Measurements from ENCODE around the gene SNAPIN.

The SNAPIN gene

DNA sequence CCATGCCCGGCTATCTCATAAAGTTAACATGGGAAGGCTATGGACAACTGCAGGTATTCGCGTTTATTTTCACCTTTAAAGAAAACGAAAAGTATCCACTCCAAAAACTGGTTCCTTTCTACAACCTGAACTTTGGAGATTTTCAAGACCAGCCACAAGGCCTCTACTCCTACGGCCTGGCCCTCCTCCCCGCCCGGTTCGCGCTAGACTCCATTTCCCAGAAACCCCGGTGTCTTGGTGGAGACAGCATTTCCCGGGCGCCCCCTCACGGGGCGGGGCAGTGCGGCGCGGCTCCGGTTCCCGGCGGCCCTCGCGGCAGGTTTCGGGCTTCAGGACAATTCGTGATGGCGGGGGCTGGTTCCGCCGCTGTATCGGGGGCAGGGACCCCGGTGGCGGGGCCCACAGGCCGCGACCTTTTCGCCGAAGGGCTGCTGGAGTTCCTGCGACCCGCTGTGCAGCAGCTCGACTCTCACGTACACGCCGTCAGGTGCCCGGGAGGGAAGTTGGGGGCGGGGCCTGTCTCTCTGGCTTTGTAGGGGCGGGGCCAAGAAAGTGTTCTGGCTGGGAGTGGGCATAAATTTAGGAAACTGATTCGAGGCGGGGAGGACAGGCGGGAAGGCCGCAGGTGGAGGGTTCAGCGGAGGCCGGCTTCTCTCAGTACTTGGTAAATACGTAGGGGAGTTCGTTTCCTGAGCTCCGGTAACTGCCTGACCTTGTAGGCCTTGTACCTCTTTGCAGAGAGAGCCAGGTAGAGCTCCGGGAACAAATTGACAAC lies at the start of gene SNAPIN:
Gene SNAPIN (plus strand): TSS at position 304 of the 775 bp plus-strand sequence. CDS start 41 bp downstream, at position 345.
- peak; percentile 89 for DNase-seq

GRCh38 chr1:153608742-153609584 lies 49.5 kb upstream of the SNAPIN start:
- DNase-seq = no peak

DNA sequence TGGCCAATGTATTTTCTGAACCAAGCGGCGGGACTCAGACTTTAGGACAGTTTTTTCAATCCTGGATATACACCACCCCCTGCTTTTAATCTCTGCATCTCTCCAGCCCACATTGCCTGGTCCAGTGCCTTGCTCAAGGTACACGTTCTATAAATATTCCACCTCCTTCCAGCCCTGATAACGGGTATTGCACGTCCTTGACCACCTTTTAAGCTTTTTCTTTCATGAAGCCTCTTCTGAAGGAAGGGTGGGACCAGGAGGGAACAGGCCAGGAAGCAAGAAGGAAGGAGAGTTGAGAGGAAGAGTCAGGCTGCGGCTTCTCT lies 49.0 kb upstream of the SNAPIN start:
- no peak for DNase-seq

- no peak for DNase-seq
Measured at GRCh38 chr1:153610334-153610733, 48.2 kb upstream of the SNAPIN start.

GRCh38 chr1:153610811-153611301 lies 47.6 kb upstream of the SNAPIN start:
- no peak for DNase-seq

DNA sequence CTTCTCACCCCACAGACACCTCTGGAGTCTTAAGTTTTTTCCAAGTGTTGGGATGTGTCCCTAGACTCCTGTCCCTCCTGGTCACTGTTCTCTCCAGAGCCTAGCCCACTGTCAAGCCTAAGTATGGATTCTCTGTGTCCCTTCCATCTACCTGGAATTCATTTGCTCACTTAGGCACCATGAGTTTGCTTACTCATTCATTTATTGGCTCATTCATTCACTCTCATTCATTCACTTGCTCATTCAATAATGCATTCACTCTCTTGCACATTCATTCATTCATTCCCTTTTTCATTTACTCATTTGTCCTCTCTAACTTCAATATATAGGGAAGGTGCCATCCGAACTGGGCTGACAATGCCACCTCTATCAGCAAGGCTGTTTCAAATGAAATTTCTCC lies 47.1 kb upstream of the SNAPIN start:
- DNase-seq = no peak

DNA sequence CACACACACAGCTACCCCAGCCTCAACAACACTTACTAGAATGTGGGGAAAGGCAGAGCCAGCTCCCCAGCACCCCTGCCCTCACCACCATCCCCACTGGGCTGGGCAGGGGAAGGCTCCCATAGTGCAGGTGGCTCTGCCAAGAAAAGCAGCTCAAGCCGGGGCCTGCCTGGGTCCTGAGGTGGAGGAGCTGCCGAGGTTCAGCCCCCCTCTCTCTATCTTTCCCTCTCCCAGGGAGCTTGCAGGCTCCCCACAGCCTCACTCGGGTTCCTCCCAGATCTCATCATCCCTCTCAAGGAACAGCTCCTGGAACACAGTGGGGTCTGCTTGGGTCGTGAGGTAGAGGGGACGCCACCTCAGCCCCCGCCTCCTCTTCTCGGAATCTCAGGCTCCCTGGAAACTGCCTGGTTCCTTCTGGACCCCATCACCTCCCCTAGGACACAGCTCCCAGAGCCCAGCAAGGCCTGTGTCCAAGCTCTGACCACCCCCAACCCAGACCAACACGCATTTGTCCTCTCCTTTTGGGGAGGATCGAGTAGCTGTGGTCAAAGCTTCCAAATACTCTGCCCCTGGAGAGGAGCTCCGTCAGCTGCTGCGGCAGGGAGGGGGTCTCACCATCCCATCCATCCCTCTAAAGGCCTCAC lies 46.3 kb upstream of the SNAPIN start:
- no peak for DNase-seq

DNA sequence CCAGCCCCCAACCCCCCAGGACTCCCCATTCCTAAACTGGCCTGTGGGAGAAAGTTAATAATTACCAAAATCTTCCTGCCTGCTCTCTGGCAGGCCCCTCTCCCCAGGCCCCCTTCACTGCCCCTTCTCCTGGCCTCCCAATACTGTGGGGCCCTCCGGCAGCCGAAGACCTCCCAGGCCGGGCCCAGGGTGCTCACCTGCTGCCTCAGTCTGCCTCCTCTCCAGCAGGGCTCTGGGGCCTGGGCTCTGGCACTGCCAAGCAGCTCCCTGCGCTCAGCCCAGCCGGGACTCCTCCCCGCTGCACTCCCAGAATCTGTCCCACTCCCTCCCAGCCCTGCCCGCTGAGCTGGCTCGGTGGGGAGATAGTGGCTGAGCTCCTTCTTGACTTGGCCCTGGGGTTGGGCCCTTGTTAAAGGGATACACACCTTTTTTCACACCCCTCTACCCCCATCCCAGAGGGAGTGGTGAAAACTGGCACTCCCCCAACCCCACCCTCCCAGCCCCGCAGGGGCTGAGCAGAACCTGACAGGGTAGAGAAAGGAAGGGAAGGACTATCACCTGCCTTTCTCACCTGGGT lies 45.7 kb upstream of the SNAPIN start, which contains the start of gene S100A16:
Gene S100A16 (minus strand): TSS at position 383 of the 577 bp plus-strand sequence. CDS start 4,986 bp downstream, outside the sequence.
- no peak for DNase-seq

GRCh38 chr1:153613406-153613805 lies 45.1 kb upstream of the SNAPIN start:
- DNase-seq = no peak

DNA sequence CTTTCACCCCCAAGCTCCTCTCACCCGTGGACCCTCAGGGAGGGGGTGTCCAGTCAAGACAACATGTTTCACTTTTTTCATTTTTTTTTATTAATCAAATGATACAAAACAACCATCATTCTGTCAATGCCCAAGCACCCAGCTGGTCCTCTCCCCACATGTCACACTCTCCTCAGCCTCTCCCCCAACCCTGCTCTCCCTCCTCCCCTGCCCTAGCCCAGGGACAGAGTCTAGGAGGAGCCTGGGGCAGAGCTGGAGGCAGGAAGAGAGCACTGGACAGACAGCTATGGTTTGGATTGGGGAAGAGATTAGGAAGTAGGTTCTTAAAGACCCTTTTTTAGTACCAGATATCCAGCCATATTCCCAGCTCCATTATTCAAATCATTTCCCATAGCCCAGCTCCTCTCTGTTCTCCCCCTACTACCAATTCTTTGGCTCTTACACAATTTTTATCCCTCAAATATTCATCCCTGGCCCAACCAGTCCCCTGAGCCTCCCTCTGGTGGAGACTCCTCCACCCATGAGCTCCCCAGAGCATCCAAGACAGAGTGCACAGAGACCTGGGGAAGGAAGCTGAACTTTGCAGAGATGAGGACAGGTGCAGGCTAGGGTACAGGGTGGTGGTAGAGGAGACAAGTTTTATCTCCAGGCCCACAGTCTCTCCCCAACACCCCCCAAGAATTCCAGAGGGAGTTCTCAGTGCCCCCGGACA lies 44.2 kb upstream of the SNAPIN start:
- DNase-seq = no peak

GRCh38 chr1:153614906-153615305 lies 43.6 kb upstream of the SNAPIN start:
- no peak for DNase-seq

GRCh38 chr1:153615406-153615805 lies 43.1 kb upstream of the SNAPIN start:
- no peak for DNase-seq

GRCh38 chr1:153616144-153616916 lies 42.2 kb upstream of the SNAPIN start, which contains the start of gene S100A14:
Gene S100A14, minus strand, starts transcription at chr1:153616325. Its CDS starts 467 bp downstream, at chr1:153615858.
- DNase-seq = no peak

GRCh38 chr1:153616917-153617311 lies 41.6 kb upstream of the SNAPIN start:
- no peak for DNase-seq

DNA sequence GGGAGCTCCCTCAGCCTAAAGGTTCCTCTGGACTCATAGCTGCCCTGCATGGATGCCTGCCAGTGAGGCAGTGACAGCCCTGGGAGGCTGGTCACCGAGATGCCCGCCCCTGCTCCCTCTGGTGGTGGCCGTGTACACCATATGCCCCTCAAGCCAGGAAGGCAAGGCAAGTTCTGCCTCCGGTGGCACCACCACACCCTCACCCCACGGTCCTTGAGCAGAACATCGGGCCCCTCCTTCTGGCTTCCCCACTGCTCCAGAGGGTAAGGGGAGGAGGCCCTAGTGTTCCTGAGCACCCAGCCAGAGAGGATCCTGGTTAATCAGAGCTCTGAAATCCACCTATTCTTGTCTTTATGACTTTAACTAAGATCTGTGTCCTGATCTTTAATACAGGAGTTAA lies 40.8 kb upstream of the SNAPIN start:
- DNase-seq = no peak

DNA sequence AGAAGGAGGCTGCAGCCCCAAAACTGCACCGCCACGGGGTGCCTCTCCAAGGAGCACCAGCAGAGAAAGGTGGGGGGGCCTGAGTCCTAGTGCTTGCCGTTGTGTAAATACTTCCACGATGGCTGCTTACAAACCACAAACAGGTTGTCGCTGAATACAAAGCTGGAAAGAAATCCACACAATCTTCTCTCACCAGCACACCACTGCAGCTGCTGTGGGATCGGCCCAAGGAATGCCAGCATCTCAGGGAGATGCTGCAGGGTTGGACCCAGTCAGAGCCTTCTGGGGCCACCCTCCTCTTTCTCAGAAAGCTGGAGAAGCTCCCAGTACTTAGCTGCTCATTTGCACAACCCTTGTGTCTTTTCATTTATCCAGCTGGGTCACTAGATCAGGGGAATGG lies 39.3 kb upstream of the SNAPIN start:
- no peak for DNase-seq

DNA sequence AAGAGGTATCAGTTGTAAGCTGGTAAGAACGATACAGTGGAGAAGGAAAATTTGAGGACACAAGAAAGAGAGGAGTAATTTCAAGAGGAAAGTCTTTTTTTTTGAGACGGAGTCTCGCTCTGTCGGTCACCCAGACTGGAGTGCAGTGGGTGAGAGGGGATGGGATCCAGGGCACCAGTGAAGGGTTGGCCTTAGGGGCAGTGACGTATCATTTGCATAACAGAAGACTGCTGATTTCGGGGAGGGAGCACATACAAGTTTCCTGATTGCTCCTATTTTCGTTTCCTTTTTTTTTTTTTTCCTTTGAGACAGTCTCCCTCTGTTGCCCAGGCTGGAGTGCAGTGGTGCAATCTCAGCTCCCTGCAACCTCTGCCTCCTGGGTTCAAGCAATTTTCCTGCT lies 35.4 kb upstream of the SNAPIN start:
- DNase-seq = no peak

GRCh38 chr1:153624965-153625611 lies 33.4 kb upstream of the SNAPIN start:
- DNase-seq = no peak

DNA sequence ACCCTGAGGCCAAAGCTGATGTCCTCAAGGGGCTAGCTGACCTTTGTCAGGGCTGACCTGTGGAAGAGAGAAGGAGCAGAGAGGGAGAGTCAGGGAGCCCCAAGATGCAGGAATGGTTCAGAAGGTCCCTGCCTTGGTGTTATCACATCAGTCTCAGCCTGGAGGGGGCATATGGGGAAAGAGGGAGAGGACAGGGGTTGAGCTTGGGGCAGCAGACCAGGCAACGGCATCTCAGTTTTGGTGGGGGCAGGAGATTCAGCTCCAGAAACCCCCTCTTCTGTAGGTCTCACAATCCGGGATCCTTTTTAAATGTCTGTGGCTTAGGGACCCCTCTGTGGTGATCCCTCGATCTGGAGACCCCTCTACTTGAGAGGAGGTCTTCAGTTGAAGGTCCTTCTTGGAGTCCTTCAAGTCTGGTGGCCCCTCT lies 32.0 kb upstream of the SNAPIN start:
- no peak for DNase-seq

- DNase-seq = peak; percentile 95
Measured at GRCh38 chr1:153626904-153627714, 31.4 kb upstream of the SNAPIN start, which contains the start of gene S100A13. Gene S100A13, minus strand, starts transcription at chr1:153627505. Its CDS starts 1,033 bp downstream, at chr1:153626472.

All from NCI-H2107 (cell line).